Left ventricle myocardium inferior (tissue), 1 donor: ENCODE measurements around the gene TBC1D22A. TPM values are rescaled to one million over a fixed set of nuclear protein-coding genes. Genes with fewer than 3 reads are reported as not detected.

Experiments used
- DNase-seq: peaks from one replicate; pipeline ENCODE4 v3.0.0-alpha.2; 2020
- H3K27ac ChIP-seq: fragments of 200-600 bp; replicated peaks from 2 replicates; pipeline ENCODE4 v1.8.0; 2021
- H3K27me3 ChIP-seq: fragments of 200-600 bp; 2 replicates; pipeline ENCODE4 v1.8.0; 2021; ENCODE audit warnings: low read depth
- H3K36me3 ChIP-seq: fragments of 200-600 bp; 2 replicates; pipeline ENCODE4 v1.8.0; 2021
- H3K4me1 ChIP-seq: fragments of 200-600 bp; 2 replicates; pipeline ENCODE4 v1.8.0; 2021
- H3K4me3 ChIP-seq: fragments of 200-600 bp; 2 replicates; pipeline ENCODE4 v1.8.0; 2021; ENCODE audit warnings: mild to moderate bottlenecking, moderate library complexity
- H3K9me3 ChIP-seq: fragments of 200-600 bp; replicated peaks from 2 replicates; pipeline ENCODE4 v1.8.0; 2021
- CTCF ChIP-seq: fragments of 200-600 bp; IDR thresholded peaks from 2 replicates; pipeline ENCODE4 v1.8.0; 2021; ENCODE audit warnings: antibody characterized with exemption, mild to moderate bottlenecking, borderline replicate concordance
- intact Hi-C: fragments of 100-400 bp; cut with micrococcal nuclease; formaldehyde crosslinking; loops from one replicate; pipeline ENCODE4 v1.11.0; 2022
- total RNA-seq: library from RNA; stranded (reverse); fragmentation: NEBNext Ultra II Directional; extraction: Animal tissue kit (Norgen Biotek cat#: 25700); gene quantifications from one replicate; pipeline ENCODE4 v1.2.1, GENCODE V29; 2021
- donor health status: DM: no; HTN: yes; CAD: no; lungs with severe emphysema.

The TBC1D22A gene
- total RNA-seq, 1 donor from 2014 or later = 16.2 TPM

GRCh38 chr22:47095395-47096122 is 333.1 kb downstream of the TBC1D22A start:
- Histone ChIP-seq H3K27ac (no peak overlapping the region), H3K27me3 (no peaks in the 10 kb centered on the region), H3K4me3 (no peak overlapping the region), H3K36me3 (no peaks in the 10 kb centered on the region), H3K9me3 (peaks cover 10% of the 10 kb centered on the region), H3K4me1 (no peaks in the 10 kb centered on the region)
- intact Hi-C loops = no loop called here
- no peak for TF ChIP-seq CTCF
- DNase-seq = no peak

- H3K27me3 ChIP-seq = no peaks in the 10 kb centered on the region
- no peak for DNase-seq
- H3K36me3 ChIP-seq = peaks cover 5% of the 10 kb centered on the region
- TF ChIP-seq CTCF = no peak
- intact Hi-C loops = no loop called here
- H3K4me3 ChIP-seq = no peak overlapping the region
- H3K9me3 ChIP-seq = peaks cover 9% of the 10 kb centered on the region
- no peak overlapping the region for H3K27ac ChIP-seq
- H3K4me1 ChIP-seq = no peaks in the 10 kb centered on the region
These were observed 335.7 kb downstream of the TBC1D22A start for GRCh38 chr22:47098121-47098520.

- no peaks in the 10 kb centered on the region for H3K4me1 ChIP-seq
- intact Hi-C loops = no loop called here
- H3K4me3 ChIP-seq = no peak overlapping the region
- no peak overlapping the region for H3K27ac ChIP-seq
- no peaks in the 10 kb centered on the region for H3K27me3 ChIP-seq
- peaks cover 4% of the 10 kb centered on the region for H3K9me3 ChIP-seq
- TF ChIP-seq CTCF = no peak
- no peak for DNase-seq
- peaks cover 5% of the 10 kb centered on the region for H3K36me3 ChIP-seq
These were observed 336.1 kb downstream of the TBC1D22A start for GRCh38 chr22:47098554-47098953.

GRCh38 chr22:47100019-47100418 is 337.6 kb downstream of the TBC1D22A start:
- DNase-seq = no peak
- Histone ChIP-seq H3K27me3 (no peaks in the 10 kb centered on the region), H3K36me3 (peaks cover 5% of the 10 kb centered on the region), H3K4me1 (no peaks in the 10 kb centered on the region), H3K9me3 (no peaks in the 10 kb centered on the region), H3K4me3 (no peak overlapping the region), H3K27ac (no peak overlapping the region)
- no peak for TF ChIP-seq CTCF
- intact Hi-C loops = no loop called here

- DNase-seq = no peak
- TF ChIP-seq CTCF = no peak
- Histone ChIP-seq H3K4me1 (no peaks in the 10 kb centered on the region), H3K27ac (no peak overlapping the region), H3K27me3 (no peaks in the 10 kb centered on the region), H3K9me3 (no peaks in the 10 kb centered on the region), H3K36me3 (peaks cover 5% of the 10 kb centered on the region), H3K4me3 (no peak overlapping the region)
- intact Hi-C loops = no loop called here
These were observed 338.3 kb downstream of the TBC1D22A start for GRCh38 chr22:47100646-47101200.
